Stimulated activated CD8-positive, alpha-beta memory T cell treated with anti-CD3 and anti-CD28 coated beads, Interleukin-7, amount 100 ng/mL, for 4 hours (primary cell): ENCODE measurements around the gene TRMT2A.

ENCODE experiments used
- DNase-seq, 2 donors: peaks; one replicate each; pipeline ENCODE4 v3.0.0-alpha.2; 2020; ENCODE audit warnings: low read depth in 2 of 2

TRMT2A gene

DNA sequence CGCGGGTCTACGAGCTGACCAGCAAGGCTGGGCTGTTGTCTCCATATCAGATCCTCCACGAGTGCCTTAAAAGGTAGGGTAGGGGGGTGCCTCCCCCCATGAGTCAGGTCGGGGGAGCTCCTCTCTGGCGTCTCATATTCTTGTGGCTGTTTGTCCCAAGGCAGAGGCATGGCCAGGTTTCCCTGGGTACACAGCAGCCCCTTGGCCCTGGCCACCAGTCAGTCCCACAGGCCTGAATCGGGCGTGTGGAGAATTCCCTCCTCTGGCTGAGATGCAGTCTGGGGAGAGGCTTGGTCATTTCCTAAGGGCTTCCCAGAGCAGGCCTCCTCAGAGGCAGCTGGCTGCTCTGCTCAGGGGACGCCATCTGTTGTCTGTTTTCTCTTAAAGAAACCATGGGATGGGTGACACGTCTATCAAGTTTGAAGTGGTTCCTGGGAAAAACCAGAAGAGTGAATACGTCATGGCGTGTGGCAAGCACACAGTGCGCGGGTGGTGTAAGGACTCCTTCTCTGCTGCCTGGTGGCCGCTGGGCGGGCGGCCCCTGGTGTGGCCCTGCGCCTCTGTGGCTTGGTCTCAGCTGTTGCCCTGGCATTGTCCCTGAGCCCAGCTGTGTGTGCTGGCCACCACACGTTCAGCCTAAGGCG is 10.7 kb downstream of the TRMT2A start:
- no peak for DNase-seq

- no peak for DNase-seq
Observed at GRCh38 chr22:20105456-20106204, 11.4 kb downstream of the TRMT2A start.

- DNase-seq, result no peak
Observed at GRCh38 chr22:20102203-20102780, 14.7 kb downstream of the TRMT2A start.

DNA sequence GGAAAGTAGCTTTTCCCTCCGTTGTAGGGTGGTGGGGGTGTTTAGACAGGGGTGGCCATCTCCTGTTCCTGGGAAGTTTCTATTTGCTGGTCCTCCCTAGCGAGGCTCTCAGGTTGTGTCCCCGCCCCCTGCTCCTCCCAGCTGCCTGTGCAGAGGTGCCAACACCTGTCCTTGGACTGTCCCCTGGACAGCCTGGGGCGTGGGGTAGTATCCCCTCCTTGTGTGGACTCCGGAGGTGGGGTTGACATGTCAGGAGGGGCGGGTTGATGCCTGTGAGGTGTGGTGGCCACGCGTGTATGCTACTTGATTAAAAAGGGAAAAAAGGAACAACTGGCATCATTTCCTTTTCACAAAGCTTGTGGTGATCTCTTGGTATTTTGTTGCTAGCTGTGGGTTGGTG is 15.4 kb downstream of the TRMT2A start:
- DNase-seq, result no peak

- no peak for DNase-seq
Observed at GRCh38 chr22:20099099-20099711, 17.8 kb downstream of the TRMT2A start.

- no peak for DNase-seq
Observed at GRCh38 chr22:20096574-20097420, 20.2 kb downstream of the TRMT2A start.

DNA sequence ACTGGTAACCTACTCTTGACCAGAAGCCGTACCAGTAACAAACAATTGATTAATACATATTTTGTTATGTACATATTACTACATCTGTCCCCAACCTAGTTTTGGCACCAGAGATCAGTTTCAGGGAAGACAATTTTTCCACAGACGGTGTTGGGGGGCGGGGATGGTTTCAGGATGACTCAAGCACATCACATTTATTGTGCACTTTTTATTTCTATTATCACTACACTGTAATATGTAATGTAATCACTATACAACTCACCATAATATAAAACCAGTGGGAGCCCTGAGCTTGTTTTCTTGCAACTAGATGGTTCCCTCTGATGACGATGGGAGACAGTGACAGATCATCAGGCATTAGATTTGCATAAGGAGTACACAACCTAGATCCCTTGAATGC is 21.5 kb downstream of the TRMT2A start:
- DNase-seq, result no peak

GRCh38 chr22:20094197-20094807 is 22.7 kb downstream of the TRMT2A start:
- DNase-seq, result no peak

- DNase-seq, result no peak
Observed at GRCh38 chr22:20093418-20094196, 23.4 kb downstream of the TRMT2A start.

DNA sequence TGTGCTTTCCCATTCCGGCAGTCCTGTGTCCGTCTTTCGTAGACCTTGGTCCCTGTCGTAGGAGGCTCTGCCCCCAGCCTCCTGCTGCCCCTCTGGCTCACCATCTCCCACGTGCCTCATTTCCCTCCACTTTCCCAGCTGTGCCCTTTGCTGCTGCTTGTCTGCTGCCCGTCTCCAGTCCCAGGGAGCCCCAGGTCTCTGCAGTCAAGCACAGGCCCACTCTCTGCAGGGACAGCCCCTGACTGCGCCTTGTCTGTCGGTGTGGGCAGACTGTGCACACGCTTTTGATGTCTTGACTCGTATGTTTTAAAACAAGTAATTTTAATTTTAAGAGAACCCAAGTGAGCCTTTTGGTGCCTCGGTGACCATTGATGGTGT is 24.6 kb downstream of the TRMT2A start:
- DNase-seq, result no peak

DNA sequence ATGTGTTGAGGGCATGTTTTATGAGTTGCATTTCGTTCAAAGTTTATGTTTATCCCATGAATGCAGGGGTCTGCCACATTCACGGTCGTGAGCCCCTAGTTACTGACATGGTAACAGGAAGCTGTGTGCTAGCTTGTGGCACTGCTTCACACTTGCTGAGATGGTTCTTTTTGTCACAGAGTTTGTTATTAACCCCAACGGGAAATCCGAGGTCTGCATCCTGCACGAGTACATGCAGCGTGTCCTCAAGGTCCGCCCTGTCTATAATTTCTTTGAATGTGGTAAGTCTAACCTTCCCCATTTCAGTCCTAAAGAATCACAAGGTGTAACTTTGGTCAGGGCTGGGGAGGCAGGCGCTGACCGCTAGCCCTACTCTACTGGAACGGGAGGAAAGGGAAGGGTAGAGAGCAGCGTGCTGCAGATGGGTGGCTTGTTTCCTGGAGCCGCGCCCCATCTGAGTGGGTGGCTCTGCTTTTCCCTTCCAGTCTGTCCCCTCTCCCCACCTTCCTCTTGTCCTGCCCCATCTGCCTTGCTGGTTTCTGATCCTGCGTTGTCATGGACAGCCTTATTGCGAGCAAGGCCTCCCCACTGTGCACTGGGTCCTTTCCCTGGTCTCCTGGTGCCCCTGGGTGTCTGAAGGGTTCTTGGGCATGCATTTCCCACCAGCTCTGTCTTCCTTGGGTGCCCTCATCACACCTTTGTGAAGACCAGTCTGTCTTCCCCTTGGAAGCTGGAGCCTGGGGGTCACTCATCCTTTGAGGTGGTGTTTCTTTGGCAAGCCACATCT is 25.1 kb downstream of the TRMT2A start:
- no peak for DNase-seq

DNA sequence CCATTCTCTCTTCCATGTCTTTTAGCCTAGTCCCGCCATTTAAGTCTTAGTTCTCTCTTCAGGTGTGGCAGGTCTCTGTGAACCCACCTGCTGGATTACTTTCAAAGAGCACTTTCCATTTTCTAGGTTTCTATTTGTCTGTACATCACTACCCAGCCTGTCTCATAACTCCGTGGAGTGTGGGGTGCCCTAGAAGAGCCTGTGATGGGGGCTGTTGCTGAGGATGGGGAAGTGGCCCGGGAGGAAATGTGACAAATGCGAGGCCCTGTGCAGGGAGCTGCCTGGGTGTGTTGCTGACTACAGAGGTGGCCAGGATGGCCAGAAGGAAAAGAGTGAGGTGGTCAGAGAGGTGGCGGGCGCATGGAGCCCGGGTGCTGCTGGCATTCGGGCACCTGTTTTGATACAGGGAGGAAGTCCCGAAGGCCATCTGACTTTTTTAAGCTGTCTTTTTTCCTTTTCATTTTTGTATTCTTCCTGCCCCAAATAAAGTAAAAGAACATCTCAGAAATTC is 26.2 kb downstream of the TRMT2A start:
- DNase-seq, result no peak

DNA sequence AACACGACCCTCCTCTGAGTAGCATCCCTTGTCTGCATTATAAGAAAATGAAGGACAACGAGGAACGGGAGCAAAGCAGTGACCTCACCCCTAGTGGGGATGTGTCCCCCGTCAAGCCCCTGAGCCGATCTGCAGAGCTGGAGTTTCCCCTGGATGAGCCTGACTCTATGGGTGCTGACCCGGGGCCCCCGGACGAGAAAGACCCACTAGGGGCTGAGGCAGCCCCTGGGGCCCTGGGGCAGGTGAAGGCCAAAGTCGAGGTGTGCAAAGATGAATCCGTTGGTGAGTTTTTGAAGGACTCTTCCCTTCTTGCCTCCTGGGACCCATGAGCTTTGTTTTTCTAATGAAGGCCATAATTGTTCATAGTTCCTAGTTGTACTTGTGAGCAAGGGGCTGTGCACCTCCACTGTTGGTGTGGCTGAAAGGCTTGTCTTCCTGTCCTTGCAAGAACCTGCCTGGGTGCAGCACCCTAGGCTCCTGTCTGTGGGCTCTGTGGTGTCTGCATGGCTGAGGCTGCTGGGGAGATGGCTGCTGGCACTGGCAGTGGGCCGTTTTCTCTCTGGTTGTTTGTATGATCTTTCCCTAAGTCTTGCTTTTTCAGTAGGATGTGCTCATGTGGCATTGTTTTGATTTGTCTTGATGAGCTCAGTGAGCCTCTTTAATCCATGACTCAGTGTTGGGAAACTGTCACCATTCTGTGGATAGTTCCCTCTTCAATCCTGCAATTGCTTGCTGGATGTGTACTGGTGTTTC is 26.9 kb downstream of the TRMT2A start:
- DNase-seq, result no peak

DNA sequence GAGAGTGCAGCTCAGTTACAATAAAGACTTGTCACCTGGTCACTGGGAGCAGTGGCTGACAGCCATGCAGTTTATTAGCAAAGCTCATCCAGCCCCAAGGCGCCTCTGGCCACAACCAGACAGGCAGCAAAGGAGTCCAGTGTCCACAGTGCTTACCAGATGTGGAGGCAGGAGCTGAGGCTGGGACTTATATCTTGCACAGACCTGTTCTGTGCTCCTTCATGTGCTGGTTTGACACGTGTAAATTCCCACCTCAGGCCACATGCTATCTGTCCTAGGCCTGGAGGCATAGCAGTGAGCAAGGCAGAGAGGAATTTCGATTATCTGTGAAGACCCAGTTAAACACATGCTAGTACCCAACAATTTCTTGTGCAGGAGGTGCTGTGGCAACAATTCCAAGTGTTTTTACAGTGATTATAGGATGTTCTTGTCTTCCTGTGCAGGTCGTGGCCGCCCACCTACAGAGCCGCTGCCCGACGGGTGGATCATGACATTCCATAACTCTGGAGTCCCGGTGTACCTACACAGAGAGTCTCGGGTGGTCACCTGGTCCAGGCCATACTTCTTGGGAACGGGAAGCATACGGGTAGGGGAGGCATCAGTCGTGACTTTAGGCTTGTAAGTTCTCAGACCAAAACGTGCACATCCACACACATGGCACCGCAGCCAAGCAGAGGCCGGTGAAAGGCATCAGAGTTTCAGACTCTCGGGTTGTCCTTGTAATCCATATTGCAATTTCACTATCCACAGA is 27.6 kb downstream of the TRMT2A start:
- no peak for DNase-seq

GRCh38 chr22:20088263-20088648 is 28.8 kb downstream of the TRMT2A start:
- no peak for DNase-seq

GRCh38 chr22:20087319-20088262 is 29.4 kb downstream of the TRMT2A start:
- no peak for DNase-seq

- no peak for DNase-seq
Observed at GRCh38 chr22:20086763-20087162, 30.3 kb downstream of the TRMT2A start.
